CD8-positive, alpha-beta memory T cell (primary cell): ENCODE results near the gene ZNF408. TPM values are rescaled to one million over a fixed set of nuclear protein-coding genes. Genes with fewer than 3 reads are reported as not detected.
A peak's percentile ranks its signal among the peaks of the same experiment; 100 is the strongest.

Experiments
- CTCF ChIA-PET: fragments of 350-600 bp; sonication (Branson Sonifier 250); formaldehyde crosslinking; loops from one replicate; lab custom pipeline; 2021; ENCODE audit warnings: antibody characterized with exemption; lab: Charles Lee
- POLR2A ChIA-PET: fragments of 350-600 bp; sonication (Branson Sonifier 250); formaldehyde crosslinking; loops from one replicate; lab custom pipeline; 2021; ENCODE audit warnings: antibody characterized with exemption; lab: Charles Lee
- DNase-seq, 5 donors: peaks; one replicate each; pipeline versions ENCODE4 v3.0.0 to v3.0.0-alpha.2; 2020 to 2022; ENCODE audit warnings: mixed read lengths in 1 of 5
- H3K27ac ChIP-seq: one replicate; pipeline ENCODE4 v1.7.0; 2013; ENCODE audit warnings: low read depth, mild to moderate bottlenecking, low read length, moderate library complexity
- H3K27me3 ChIP-seq: 2 replicates; pipeline ENCODE4 v1.7.0; 2013; ENCODE audit warnings: low read length, mild to moderate bottlenecking; ENCODE audit not compliant: insufficient read depth, poor library complexity, severe bottlenecking
- H3K36me3 ChIP-seq: 2 replicates; pipeline ENCODE4 v1.7.0; 2013; ENCODE audit warnings: mild to moderate bottlenecking, low read length, moderate library complexity; ENCODE audit not compliant: insufficient read depth
- H3K4me1 ChIP-seq: 2 replicates; pipeline ENCODE4 v1.7.0; 2013; ENCODE audit warnings: mild to moderate bottlenecking, low read length, moderate library complexity; ENCODE audit not compliant: insufficient read depth
- H3K4me3 ChIP-seq: 2 replicates; pipeline ENCODE4 v1.7.0; 2013; ENCODE audit warnings: mild to moderate bottlenecking, low read length
- H3K9me3 ChIP-seq: 2 replicates; pipeline ENCODE4 v1.7.0; 2013; ENCODE audit warnings: mild to moderate bottlenecking, low read length
- H3K27ac Mint-ChIP-seq, 8 donors: one replicate each; pipeline ENCODE4 v1.8.0; 2020 to 2021; ENCODE audit warnings: mixed read lengths in 8 of 8, mild to moderate bottlenecking in 6 of 8, inconsistent platforms in 3 of 8, moderate library complexity in 3 of 8
- H3K27me3 Mint-ChIP-seq, 2 donors: one replicate each; pipeline ENCODE4 v1.8.0; 2020 to 2021; ENCODE audit warnings: mixed read lengths in 2 of 2, mild to moderate bottlenecking in 1 of 2, moderate library complexity in 1 of 2
- H3K36me3 Mint-ChIP-seq, 3 donors: one replicate each; pipeline ENCODE4 v1.8.0; 2020 to 2021; ENCODE audit warnings: mixed read lengths in 3 of 3, inconsistent platforms in 1 of 3, mild to moderate bottlenecking in 1 of 3
- H3K4me1 Mint-ChIP-seq, 3 donors: one replicate each; pipeline ENCODE4 v1.8.0; 2020 to 2021; ENCODE audit warnings: mixed read lengths in 3 of 3, inconsistent platforms in 1 of 3, mild to moderate bottlenecking in 1 of 3
- H3K4me3 Mint-ChIP-seq, 7 donors: one replicate each; pipeline ENCODE4 v1.8.0; 2020 to 2021; ENCODE audit warnings: mixed read lengths in 7 of 7, mild to moderate bottlenecking in 6 of 7, moderate library complexity in 4 of 7, inconsistent platforms in 2 of 7
- H3K9me3 Mint-ChIP-seq, 5 donors: one replicate each; pipeline ENCODE4 v1.8.0; 2020 to 2022; ENCODE audit warnings: mixed read lengths in 5 of 5, mild to moderate bottlenecking in 3 of 5, moderate library complexity in 2 of 5, inconsistent platforms in 1 of 5
- polyA plus RNA-seq: library from polyadenylated mRNA; unstranded; fragments of 300-500 nt; fragmentation: Illumina TruSeq; gene quantifications from one replicate; pipeline ENCODE4 v1.2.3, GENCODE V29; 2021
- total RNA-seq, 2 experiments: library from RNA; stranded (reverse); gene quantifications; one replicate each; pipeline ENCODE4 v1.2.3, GENCODE V29; 2021

Gene ZNF408
- total and polyA plus RNA-seq, 3 experiments from 2014 or later: 9.6 to 14.4 (median 13.2) TPM

GRCh38 chr11:46725338-46726205, 24.7 kb downstream of the ZNF408 start:
- Mint-ChIP-seq H3K9me3 (no peaks in the 10 kb centered on the region), H3K4me1 (no peaks in the 10 kb centered on the region), H3K4me3 (peak overlapping the region in 1 of 7 donors; percentile 44), H3K36me3 (no peaks in the 10 kb centered on the region), H3K27ac (peak overlapping the region in 1 of 8 donors; percentile 81), H3K27me3 (peaks cover 0 to 4% of the 10 kb centered on the region in 2 donors)
- CTCF ChIA-PET: no interaction called here
- H3K9me3 ChIP-seq: no peaks in the 10 kb centered on the region
- no peaks in the 10 kb centered on the region for H3K36me3 ChIP-seq
- no peak for DNase-seq
- no peak overlapping the region for H3K4me3 ChIP-seq
- no peak overlapping the region for H3K27ac ChIP-seq
- H3K4me1 ChIP-seq: no peaks in the 10 kb centered on the region
- POLR2A ChIA-PET: no interaction called here
- H3K27me3 ChIP-seq: no peaks in the 10 kb centered on the region

GRCh38 chr11:46726206-46726862, 25.5 kb downstream of the ZNF408 start:
- H3K4me3 ChIP-seq: no peak overlapping the region
- ChIA-PET POLR2A (no interaction called here), CTCF (no interaction called here)
- H3K36me3 ChIP-seq: no peaks in the 10 kb centered on the region
- H3K4me3 Mint-ChIP-seq: no peak overlapping the region
- no peak overlapping the region for H3K27ac ChIP-seq
- H3K4me1 ChIP-seq: no peaks in the 10 kb centered on the region
- no peaks in the 10 kb centered on the region for H3K9me3 Mint-ChIP-seq
- H3K27me3 Mint-ChIP-seq: peaks cover 0 to 4% of the 10 kb centered on the region in 2 donors
- no peaks in the 10 kb centered on the region for H3K27me3 ChIP-seq
- H3K27ac Mint-ChIP-seq: no peak overlapping the region
- no peaks in the 10 kb centered on the region for H3K4me1 Mint-ChIP-seq
- no peaks in the 10 kb centered on the region for H3K36me3 Mint-ChIP-seq
- no peak for DNase-seq
- no peaks in the 10 kb centered on the region for H3K9me3 ChIP-seq

GRCh38 chr11:46727952-46728658, 27.3 kb downstream of the ZNF408 start:
- no peak overlapping the region for H3K27ac Mint-ChIP-seq
- H3K4me3 Mint-ChIP-seq: no peak overlapping the region
- DNase-seq: no peak
- H3K4me1 Mint-ChIP-seq: no peaks in the 10 kb centered on the region
- no peaks in the 10 kb centered on the region for H3K9me3 Mint-ChIP-seq
- no peaks in the 10 kb centered on the region for H3K36me3 ChIP-seq
- no peaks in the 10 kb centered on the region for H3K9me3 ChIP-seq
- CTCF ChIA-PET: interaction anchor here (1.5 kb wide), 1 partner anchor 27 kb away, joined by 3 read pairs; the partner anchor contains the start of genes ARHGAP1 and ZNF408
- no peaks in the 10 kb centered on the region for H3K27me3 ChIP-seq
- no peaks in the 10 kb centered on the region for H3K4me1 ChIP-seq
- no peak overlapping the region for H3K4me3 ChIP-seq
- H3K36me3 Mint-ChIP-seq: no peaks in the 10 kb centered on the region
- no peak overlapping the region for H3K27ac ChIP-seq
- no peaks in the 10 kb centered on the region for H3K27me3 Mint-ChIP-seq
- POLR2A ChIA-PET: no interaction called here

GRCh38 chr11:46728659-46729040, 27.8 kb downstream of the ZNF408 start:
- Mint-ChIP-seq H3K9me3 (no peaks in the 10 kb centered on the region), H3K27ac (no peak overlapping the region), H3K4me1 (no peaks in the 10 kb centered on the region), H3K27me3 (no peaks in the 10 kb centered on the region), H3K4me3 (no peak overlapping the region), H3K36me3 (no peaks in the 10 kb centered on the region)
- no peak for DNase-seq
- POLR2A ChIA-PET: no interaction called here
- Histone ChIP-seq H3K27me3 (no peaks in the 10 kb centered on the region), H3K36me3 (no peaks in the 10 kb centered on the region), H3K4me1 (no peaks in the 10 kb centered on the region), H3K27ac (no peak overlapping the region), H3K9me3 (no peaks in the 10 kb centered on the region), H3K4me3 (no peak overlapping the region)
- CTCF ChIA-PET: interaction anchor here (1.5 kb wide), 1 partner anchor 28 kb away, joined by 3 read pairs; the partner anchor contains the start of genes ARHGAP1 and ZNF408

GRCh38 chr11:46729110-46730027, 28.5 kb downstream of the ZNF408 start:
- Mint-ChIP-seq H3K36me3 (no peaks in the 10 kb centered on the region), H3K27ac (no peak overlapping the region), H3K4me3 (no peak overlapping the region), H3K4me1 (no peaks in the 10 kb centered on the region), H3K9me3 (no peaks in the 10 kb centered on the region), H3K27me3 (no peaks in the 10 kb centered on the region)
- no peaks in the 10 kb centered on the region for H3K4me1 ChIP-seq
- POLR2A ChIA-PET: no interaction called here
- CTCF ChIA-PET: no interaction called here
- H3K36me3 ChIP-seq: no peaks in the 10 kb centered on the region
- no peak overlapping the region for H3K4me3 ChIP-seq
- no peak overlapping the region for H3K27ac ChIP-seq
- DNase-seq: no peak
- no peaks in the 10 kb centered on the region for H3K9me3 ChIP-seq
- no peaks in the 10 kb centered on the region for H3K27me3 ChIP-seq

- Histone ChIP-seq H3K4me1 (no peaks in the 10 kb centered on the region), H3K9me3 (no peaks in the 10 kb centered on the region), H3K27me3 (no peaks in the 10 kb centered on the region), H3K4me3 (no peak overlapping the region), H3K27ac (no peak overlapping the region), H3K36me3 (no peaks in the 10 kb centered on the region)
- Mint-ChIP-seq H3K9me3 (no peaks in the 10 kb centered on the region), H3K4me3 (no peak overlapping the region), H3K4me1 (no peaks in the 10 kb centered on the region), H3K27ac (no peak overlapping the region), H3K36me3 (no peaks in the 10 kb centered on the region), H3K27me3 (no peaks in the 10 kb centered on the region)
- CTCF ChIA-PET: no interaction called here
- no peak for DNase-seq
- POLR2A ChIA-PET: no interaction called here
Measured at GRCh38 chr11:46731545-46731944, 30.7 kb downstream of the ZNF408 start.

- Histone ChIP-seq H3K4me1 (no peaks in the 10 kb centered on the region), H3K36me3 (no peaks in the 10 kb centered on the region), H3K27me3 (no peaks in the 10 kb centered on the region), H3K27ac (no peak overlapping the region), H3K9me3 (no peaks in the 10 kb centered on the region), H3K4me3 (no peak overlapping the region)
- H3K4me3 Mint-ChIP-seq: no peak overlapping the region
- H3K36me3 Mint-ChIP-seq: no peaks in the 10 kb centered on the region
- ChIA-PET CTCF (no interaction called here), POLR2A (no interaction called here)
- H3K27ac Mint-ChIP-seq: peak overlapping the region in 1 of 8 donors; percentile 32
- DNase-seq: no peak
- H3K9me3 Mint-ChIP-seq: no peaks in the 10 kb centered on the region
- no peaks in the 10 kb centered on the region for H3K27me3 Mint-ChIP-seq
- H3K4me1 Mint-ChIP-seq: no peaks in the 10 kb centered on the region
Measured at GRCh38 chr11:46733234-46733633, 32.4 kb downstream of the ZNF408 start.
